ENCODE data around the gene CCDC68. TPM values are rescaled to one million over a fixed set of nuclear protein-coding genes. Genes with fewer than 3 reads are reported as not detected.

Gene CCDC68
- total and polyA plus RNA-seq, 2 of the 4 experiments (the other 2 are of a cell fraction): 0.46 to 0.54 TPM

DNA sequence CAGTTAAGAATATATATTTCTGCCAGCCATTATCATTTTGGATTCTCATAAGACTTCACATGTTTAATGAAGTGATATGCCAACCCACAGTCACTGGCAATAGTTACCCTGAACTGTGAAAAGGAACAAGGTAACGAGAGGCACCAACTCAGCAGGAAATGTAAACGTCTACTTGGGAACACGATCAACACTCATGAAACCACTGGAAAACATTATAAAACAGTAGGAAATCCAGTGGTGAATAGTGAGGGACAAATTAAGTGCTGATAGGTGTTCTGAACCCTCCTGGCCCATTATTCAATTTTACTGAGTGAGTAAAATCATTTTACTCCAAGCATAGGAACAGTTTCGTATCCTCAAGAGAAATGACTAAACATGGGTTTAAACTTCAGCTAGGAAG, 17.1 kb downstream of the CCDC68 start:
- Histone ChIP-seq H4K8ac (ENCODE audit: low read depth in 2 of 2, low read length in 2 of 2) (no peak overlapping the region), H2AK5ac (ENCODE audit: low read depth, low read length) (no peak overlapping the region), H4K20me1 (ENCODE audit: insufficient read depth, low read length) (no peaks in the 10 kb centered on the region), H3K36me3 (ENCODE audit: control insufficient read depth, insufficient read depth, low read length) (peaks cover 9% of the 10 kb centered on the region), H2AFZ (replicated peaks; ENCODE audit: low read length, poor library complexity) (no peak overlapping the region), H3K56ac (ENCODE audit: extremely low read depth, insufficient read depth, low read length) (no peak overlapping the region), H3K9ac (ENCODE audit: low read depth, low read length) (no peak overlapping the region), H2BK20ac (ENCODE audit: low read depth, low read length) (no peak overlapping the region), H3K4me3 (ENCODE audit: insufficient read depth, low read depth, low read length) (no peak overlapping the region), H2AK9ac (replicated peaks; ENCODE audit: low read depth, low read length, poor library complexity) (no peak overlapping the region), H3K4me1 (ENCODE audit: control insufficient read depth, insufficient read depth, low read length) (peaks cover 4% of the 10 kb centered on the region), H2BK5ac (ENCODE audit: low read depth, low read length, poor library complexity, severe bottlenecking) (no peak overlapping the region), H3K27ac (ENCODE audit: insufficient read depth, low read length) (no peak overlapping the region), H4K91ac (ENCODE audit: insufficient read depth, low read depth, low read length) (no peak overlapping the region), H3K9me1 (ENCODE audit: insufficient read depth, low read length) (peaks cover 5% of the 10 kb centered on the region; the same call in 1 of the 2 replicates), H2BK15ac (ENCODE audit: low read depth, low read length) (no peak overlapping the region), H3K23ac (ENCODE audit: low read depth, low read length) (no peak overlapping the region), H3K4me2 (ENCODE audit: low read depth, low read length) (no peak overlapping the region), H4K5ac (ENCODE audit: low read depth, low read length) (no peak overlapping the region), H3K79me1 (ENCODE audit: low read depth in 1 of 2, low read length in 2 of 2) (peaks cover 0 to 2% of the 10 kb centered on the region in 2 experiments; a peak in 1 of 4 replicates), H3K9me3 (ENCODE audit: control insufficient read depth, insufficient read depth, low read length) (no peaks in the 10 kb centered on the region), H3K4ac (ENCODE audit: low read depth, low read length) (no peak overlapping the region), H3K14ac (replicated peaks; ENCODE audit: low read depth, low read length) (no peak overlapping the region), H3K18ac (ENCODE audit: low read depth, low read length) (no peak overlapping the region), H3K27me3 (ENCODE audit: control insufficient read depth, insufficient read depth, low read length) (no peaks in the 10 kb centered on the region), H2BK120ac (ENCODE audit: low read depth, low read length) (no peak overlapping the region)
- WGBS, 2 experiments (ENCODE audit: extremely low coverage in 2 of 2, insufficient read length in 1 of 2): no CpG with 5 or more reads among the region's 4 CpGs
- no peak for DNase-seq
- no peak for TF ChIP-seq POLR2A (IDR thresholded peaks at IDR 0.05; ENCODE audit: low read depth, low read length)
- TF ChIP-seq MAFK (IDR thresholded peaks at IDR 0.05; ENCODE audit: low read depth, low read length): no peak
- TF ChIP-seq MAZ (IDR thresholded peaks at IDR 0.05; ENCODE audit: borderline replicate concordance, low read depth, low read length): no peak
- TF ChIP-seq MXI1 (IDR thresholded peaks at IDR 0.05; ENCODE audit: borderline replicate concordance, low read depth, low read length): no peak
- no peak for TF ChIP-seq CEBPB (IDR thresholded peaks at IDR 0.05; ENCODE audit: low read depth, low read length)
- TF ChIP-seq BHLHE40 (IDR thresholded peaks at IDR 0.05; ENCODE audit: low read depth, low read length): no peak
- no peak for TF ChIP-seq NFE2L2 (IDR thresholded peaks at IDR 0.05; ENCODE audit: low read depth, low read length)
- TF ChIP-seq, protein P1, sequence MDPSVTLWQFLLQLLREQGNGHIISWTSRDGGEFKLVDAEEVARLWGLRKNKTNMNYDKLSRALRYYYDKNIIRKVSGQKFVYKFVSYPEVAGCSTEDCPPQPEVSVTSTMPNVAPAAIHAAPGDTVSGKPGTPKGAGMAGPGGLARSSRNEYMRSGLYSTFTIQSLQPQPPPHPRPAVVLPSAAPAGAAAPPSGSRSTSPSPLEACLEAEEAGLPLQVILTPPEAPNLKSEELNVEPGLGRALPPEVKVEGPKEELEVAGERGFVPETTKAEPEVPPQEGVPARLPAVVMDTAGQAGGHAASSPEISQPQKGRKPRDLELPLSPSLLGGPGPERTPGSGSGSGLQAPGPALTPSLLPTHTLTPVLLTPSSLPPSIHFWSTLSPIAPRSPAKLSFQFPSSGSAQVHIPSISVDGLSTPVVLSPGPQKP (IDR thresholded peaks at IDR 0.05; ENCODE audit: borderline replicate concordance, low read depth, low read length): no peak
- TF ChIP-seq CHD1 (IDR thresholded peaks at IDR 0.05; ENCODE audit: low read depth, low read length): no peak
- no peak for TF ChIP-seq RFX5 (IDR thresholded peaks at IDR 0.05; ENCODE audit: low read depth, low read length)
- TF ChIP-seq, protein P2, sequence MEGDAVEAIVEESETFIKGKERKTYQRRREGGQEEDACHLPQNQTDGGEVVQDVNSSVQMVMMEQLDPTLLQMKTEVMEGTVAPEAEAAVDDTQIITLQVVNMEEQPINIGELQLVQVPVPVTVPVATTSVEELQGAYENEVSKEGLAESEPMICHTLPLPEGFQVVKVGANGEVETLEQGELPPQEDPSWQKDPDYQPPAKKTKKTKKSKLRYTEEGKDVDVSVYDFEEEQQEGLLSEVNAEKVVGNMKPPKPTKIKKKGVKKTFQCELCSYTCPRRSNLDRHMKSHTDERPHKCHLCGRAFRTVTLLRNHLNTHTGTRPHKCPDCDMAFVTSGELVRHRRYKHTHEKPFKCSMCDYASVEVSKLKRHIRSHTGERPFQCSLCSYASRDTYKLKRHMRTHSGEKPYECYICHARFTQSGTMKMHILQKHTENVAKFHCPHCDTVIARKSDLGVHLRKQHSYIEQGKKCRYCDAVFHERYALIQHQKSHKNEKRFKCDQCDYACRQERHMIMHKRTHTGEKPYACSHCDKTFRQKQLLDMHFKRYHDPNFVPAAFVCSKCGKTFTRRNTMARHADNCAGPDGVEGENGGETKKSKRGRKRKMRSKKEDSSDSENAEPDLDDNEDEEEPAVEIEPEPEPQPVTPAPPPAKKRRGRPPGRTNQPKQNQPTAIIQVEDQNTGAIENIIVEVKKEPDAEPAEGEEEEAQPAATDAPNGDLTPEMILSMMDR (conservative IDR thresholded peaks at IDR 0.05; ENCODE audit: low read depth, low read length): no peak
- TF ChIP-seq FOS (IDR thresholded peaks at IDR 0.05; ENCODE audit: low read depth, low read length): no peak
- TF ChIP-seq, protein P3, sequence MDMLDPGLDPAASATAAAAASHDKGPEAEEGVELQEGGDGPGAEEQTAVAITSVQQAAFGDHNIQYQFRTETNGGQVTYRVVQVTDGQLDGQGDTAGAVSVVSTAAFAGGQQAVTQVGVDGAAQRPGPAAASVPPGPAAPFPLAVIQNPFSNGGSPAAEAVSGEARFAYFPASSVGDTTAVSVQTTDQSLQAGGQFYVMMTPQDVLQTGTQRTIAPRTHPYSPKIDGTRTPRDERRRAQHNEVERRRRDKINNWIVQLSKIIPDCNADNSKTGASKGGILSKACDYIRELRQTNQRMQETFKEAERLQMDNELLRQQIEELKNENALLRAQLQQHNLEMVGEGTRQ (IDR thresholded peaks at IDR 0.05; ENCODE audit: low read depth, low read length): no peak
- CTCF ChIA-PET: no interaction called here
- POLR2A ChIA-PET (ENCODE audit: unreplicated experiment): no interaction called here
- dilution Hi-C loops (cut with HindIII; ENCODE audit: low sequenced_read_pairs, unreplicated experiment): no loop called here
- BruUV-seq (replicated peaks): no TSS peak
- in situ Hi-C loops (cut with MboI; ENCODE audit: low sequenced_read_pairs): no loop called here
- no peak for ATAC-seq (ENCODE audit: low read depth)
- intact Hi-C loops (cut with micrococcal nuclease): no loop called here

Measured in IMR-90 (cell line).